GM12878 (cell line): Measurements from ENCODE around the gene ZNF22. TPM values are rescaled to one million over a fixed set of nuclear protein-coding genes. Genes with fewer than 3 reads are reported as not detected.

Source experiments
- EED ChIP-seq: sonication (generic); IDR thresholded peaks from 2 replicates; pipeline ENCODE4 v1.6.1; 2016; ENCODE audit warnings: antibody characterized with exemption, low read depth
- GATAD2B ChIP-seq: fragments of 450-650 bp; conservative IDR thresholded peaks from 2 replicates; pipeline ENCODE4 v1.6.1; 2017; ENCODE audit warnings: low read depth, mild to moderate bottlenecking, moderate library complexity
- IKZF1 ChIP-seq: fragments of 450-650 bp; conservative IDR thresholded peaks from 2 replicates; pipeline ENCODE4 v1.6.1; 2017; ENCODE audit warnings: antibody characterized with exemption, mild to moderate bottlenecking
- POLR2AphosphoS5 ChIP-seq: IDR thresholded peaks from 2 replicates; pipeline ENCODE4 v1.6.1; 2011; ENCODE audit warnings: mild to moderate bottlenecking, low read length, inconsistent platforms
- SMAD5 ChIP-seq: IDR thresholded peaks from 2 replicates; pipeline ENCODE4 v1.6.1; 2016; ENCODE audit warnings: antibody characterized with exemption, low read depth
- SP1 ChIP-seq: IDR thresholded peaks from one replicate; pipeline ENCODE4 v1.6.1; 2011; ENCODE audit warnings: low read depth, low read length
- polyA plus RNA-seq, 11 experiments: library from polyadenylated mRNA; depleted of rRNA in 4 of 11; unstranded in 6 of 11; stranded (reverse) in 5 of 11; fragments of >200 nt; fragmentation: Nextera tagmentation in 4 of 11; fragmentation: Illumina TruSeq in 1 of 11; extraction: Ambion mirVana in 4 of 11; extraction: Trizol in 1 of 11; gene quantifications; 1 replicate in 1 of 11; 2 replicates in 10 of 11; pipeline versions ENCODE4 v1.2.1 to v1.2.3, GENCODE V29; 2011 to 2016; ENCODE audit warnings: inconsistent platforms in 2 of 11, missing spikeins in 2 of 11, low read depth in 1 of 11
- total RNA-seq, 4 experiments: library from RNA; depleted of rRNA in 3 of 4; stranded (reverse); fragments of >200 nt in 3 of 4; fragmentation: Illumina TruSeq in 1 of 4; extraction: Trizol in 1 of 4; gene quantifications; 2 replicates each; pipeline versions ENCODE4 v1.2.1 to v1.2.3, GENCODE V29; 2013 to 2021
- TF ChIP-seq, protein P1 (sequence below): IDR thresholded peaks from 2 replicates; pipeline ENCODE4 v1.6.1; 2011; ENCODE audit warnings: borderline replicate concordance, low read depth, mild to moderate bottlenecking, moderate library complexity, low read length; ENCODE audit not compliant: insufficient read depth, poor library complexity, severe bottlenecking
- TF ChIP-seq, protein P2 (sequence below): IDR thresholded peaks from 2 replicates; pipeline ENCODE4 v1.6.1; 2012; ENCODE audit warnings: low read depth, low read length, improper control_type of control experiment

The ZNF22 gene
- total and polyA plus RNA-seq, 10 of the 15 experiments (the other 5 are each of a cell fraction or from before 2014, with no cell fraction given), result 31.1 to 74.4 (median 43.8) TPM

DNA sequence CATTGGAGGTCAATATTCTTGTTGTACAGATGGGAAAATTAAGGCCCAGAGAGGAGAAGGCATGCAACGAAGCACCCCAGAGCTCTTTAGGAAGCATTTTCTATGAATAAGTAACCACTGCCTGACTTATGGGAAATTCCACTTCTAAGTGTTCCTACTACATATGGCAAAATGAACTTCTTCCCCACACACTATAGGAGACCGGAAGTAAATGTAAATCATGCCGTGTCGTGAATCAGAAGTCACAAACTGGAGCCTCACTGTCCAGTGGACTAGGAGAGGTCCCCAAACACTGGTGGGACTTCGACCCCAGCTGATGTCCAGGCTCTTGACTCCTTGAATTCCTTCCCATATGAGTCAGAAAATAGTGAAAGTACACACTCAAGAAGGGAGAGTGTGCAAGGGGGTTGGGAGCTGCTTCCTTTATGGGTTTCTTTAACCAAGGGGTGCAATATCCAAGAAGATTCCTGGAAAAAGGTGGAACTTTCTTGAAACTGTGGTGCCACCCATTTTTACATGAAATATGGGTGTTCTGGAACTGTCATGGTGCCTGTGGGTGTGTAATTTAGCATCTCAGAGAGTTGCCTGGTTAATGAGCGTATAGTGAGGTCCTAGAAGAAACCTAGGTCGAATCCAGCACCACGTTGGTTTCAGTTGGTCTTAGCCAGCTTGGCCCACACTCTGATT lies 34.5 kb upstream of the ZNF22 start (continued):
- TF ChIP-seq POLR2AphosphoS5 (0 out of 2 replicates have a peak, but pooled peaks have one; percentile 64), EED (peak; percentile 74), IKZF1 (peak; percentile 70), SMAD5 (peak; percentile 5; the same call in 1 of the 2 replicates), SP1 (no peak), GATAD2B (0 out of 2 replicates have a peak, but pooled peaks have one; percentile 37)
- TF ChIP-seq, protein P1, sequence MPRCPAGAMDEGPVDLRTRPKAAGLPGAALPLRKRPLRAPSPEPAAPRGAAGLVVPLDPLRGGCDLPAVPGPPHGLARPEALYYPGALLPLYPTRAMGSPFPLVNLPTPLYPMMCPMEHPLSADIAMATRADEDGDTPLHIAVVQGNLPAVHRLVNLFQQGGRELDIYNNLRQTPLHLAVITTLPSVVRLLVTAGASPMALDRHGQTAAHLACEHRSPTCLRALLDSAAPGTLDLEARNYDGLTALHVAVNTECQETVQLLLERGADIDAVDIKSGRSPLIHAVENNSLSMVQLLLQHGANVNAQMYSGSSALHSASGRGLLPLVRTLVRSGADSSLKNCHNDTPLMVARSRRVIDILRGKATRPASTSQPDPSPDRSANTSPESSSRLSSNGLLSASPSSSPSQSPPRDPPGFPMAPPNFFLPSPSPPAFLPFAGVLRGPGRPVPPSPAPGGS, result no peak
- TF ChIP-seq, protein P2, sequence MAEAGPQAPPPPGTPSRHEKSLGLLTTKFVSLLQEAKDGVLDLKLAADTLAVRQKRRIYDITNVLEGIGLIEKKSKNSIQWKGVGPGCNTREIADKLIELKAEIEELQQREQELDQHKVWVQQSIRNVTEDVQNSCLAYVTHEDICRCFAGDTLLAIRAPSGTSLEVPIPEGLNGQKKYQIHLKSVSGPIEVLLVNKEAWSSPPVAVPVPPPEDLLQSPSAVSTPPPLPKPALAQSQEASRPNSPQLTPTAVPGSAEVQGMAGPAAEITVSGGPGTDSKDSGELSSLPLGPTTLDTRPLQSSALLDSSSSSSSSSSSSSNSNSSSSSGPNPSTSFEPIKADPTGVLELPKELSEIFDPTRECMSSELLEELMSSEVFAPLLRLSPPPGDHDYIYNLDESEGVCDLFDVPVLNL, result no peak
